HFFc6 (cell line): ENCODE data around the gene CAST. TPM values are rescaled to one million over a fixed set of nuclear protein-coding genes. Genes with fewer than 3 reads are reported as not detected.

Experiments
- DNase-seq: peaks from one replicate; pipeline ENCODE4 v3.0.0-alpha.2; 2018
- H3K27ac Mint-ChIP-seq: 2 replicates; pipeline ENCODE4 v1.8.0; 2020; ENCODE audit warnings: mild to moderate bottlenecking, mixed read lengths
- H3K27me3 Mint-ChIP-seq: 2 replicates; pipeline ENCODE4 v1.8.0; 2021; ENCODE audit warnings: mild to moderate bottlenecking, moderate library complexity, mixed read lengths; ENCODE audit not compliant: insufficient read depth
- H3K36me3 Mint-ChIP-seq: 2 replicates; pipeline ENCODE4 v1.8.0; 2021; ENCODE audit warnings: low read depth, mixed read lengths
- H3K4me1 Mint-ChIP-seq: 2 replicates; pipeline ENCODE4 v1.8.0; 2020; ENCODE audit warnings: low read depth, mixed read lengths
- H3K4me3 Mint-ChIP-seq: 2 replicates; pipeline ENCODE4 v1.8.0; 2020; ENCODE audit warnings: mild to moderate bottlenecking, moderate library complexity, mixed read lengths
- H3K9me3 Mint-ChIP-seq: 2 replicates; pipeline ENCODE4 v1.8.0; 2020; ENCODE audit warnings: mild to moderate bottlenecking, mixed read lengths
- CTCF ChIP-seq: fragments of 200-600 bp; sonication (generic); IDR thresholded peaks from 2 replicates; pipeline ENCODE4 v1.5.0; 2021; ENCODE audit warnings: antibody characterized with exemption, mild to moderate bottlenecking
- total RNA-seq, 6 experiments: library from RNA; stranded (reverse); fragmentation: NEBNext Ultra II Directional; extraction: Animal tissue kit (Norgen Biotek cat#: 25700); gene quantifications; 2 replicates in 1 of 6; 3 replicates in 5 of 6; pipeline ENCODE4 v1.2.3, GENCODE V29; 2021

CAST gene
- total RNA-seq, 6 experiments from 2014 or later, result 274 to 342 (median 322) TPM

- H3K9me3 Mint-ChIP-seq, result no peaks in the 10 kb centered on the region
- H3K27me3 Mint-ChIP-seq, result no peaks in the 10 kb centered on the region; the same call in none of the 2 replicates
- DNase-seq, result no peak
- no peak overlapping the region for H3K4me3 Mint-ChIP-seq
- peaks cover 46% of the 10 kb centered on the region for H3K4me1 Mint-ChIP-seq
- no peak overlapping the region for H3K27ac Mint-ChIP-seq
- no peaks in the 10 kb centered on the region for H3K36me3 Mint-ChIP-seq
- no peak for TF ChIP-seq CTCF
Observed at GRCh38 chr5:96651047-96651446, 11.1 kb upstream of the CAST start.

- no peaks in the 10 kb centered on the region for H3K36me3 Mint-ChIP-seq
- no peaks in the 10 kb centered on the region for H3K9me3 Mint-ChIP-seq
- peak; percentile 4 for DNase-seq
- no peaks in the 10 kb centered on the region; the same call in none of the 2 replicates for H3K27me3 Mint-ChIP-seq
- H3K4me1 Mint-ChIP-seq, result peaks cover 57% of the 10 kb centered on the region
- no peak overlapping the region for H3K4me3 Mint-ChIP-seq
- no peak overlapping the region; the same call in 1 of the 2 replicates for H3K27ac Mint-ChIP-seq
- TF ChIP-seq CTCF, result peak; percentile 71
Observed at GRCh38 chr5:96651948-96652753, 10.0 kb upstream of the CAST start.

GRCh38 chr5:96652769-96653454, 9.3 kb upstream of the CAST start:
- peak; percentile 23 for DNase-seq
- Mint-ChIP-seq H3K36me3 (no peaks in the 10 kb centered on the region), H3K27ac (peak overlapping the region; percentile 61), H3K4me1 (peaks cover 64% of the 10 kb centered on the region), H3K9me3 (no peaks in the 10 kb centered on the region), H3K4me3 (no peak overlapping the region), H3K27me3 (no peaks in the 10 kb centered on the region; the same call in none of the 2 replicates)
- no peak for TF ChIP-seq CTCF

- Mint-ChIP-seq H3K27me3 (no peaks in the 10 kb centered on the region; the same call in none of the 2 replicates), H3K4me1 (peaks cover 63% of the 10 kb centered on the region), H3K36me3 (no peaks in the 10 kb centered on the region), H3K9me3 (no peaks in the 10 kb centered on the region), H3K4me3 (no peak overlapping the region), H3K27ac (no peak overlapping the region)
- no peak for TF ChIP-seq CTCF
- no peak for DNase-seq
Observed at GRCh38 chr5:96654209-96654608, 8.0 kb upstream of the CAST start.

- no peak for DNase-seq
- Mint-ChIP-seq H3K36me3 (no peaks in the 10 kb centered on the region), H3K4me1 (peaks cover 62% of the 10 kb centered on the region), H3K27me3 (no peaks in the 10 kb centered on the region; the same call in none of the 2 replicates), H3K27ac (no peak overlapping the region), H3K9me3 (no peaks in the 10 kb centered on the region), H3K4me3 (peak overlapping the region; percentile 8; the same call in 1 of the 2 replicates)
- no peak for TF ChIP-seq CTCF
Observed at GRCh38 chr5:96655085-96655484, 7.1 kb upstream of the CAST start.
